ENCODE measurements around the gene CGNL1. TPM values are rescaled to one million over a fixed set of nuclear protein-coding genes. Genes with fewer than 3 reads are reported as not detected.

The CGNL1 gene
- total RNA-seq, 4 donors from 2014 or later: 40.7 to 74.4 (median 56.0) TPM

- peaks cover 20 to 24% of the 10 kb centered on the region in 2 donors for H3K36me3 ChIP-seq
- DNase-seq: no peak
- H3K27me3 ChIP-seq: no peaks in the 10 kb centered on the region
- no peak overlapping the region for H3K4me3 ChIP-seq (replicated peaks in 1 of 3)
- intact Hi-C loops (cut with DNase I): no loop called here
- 86 to 97% methylated on average over 8 of the region's 8 CpGs for WGBS, 2 donors
- no peaks in the 10 kb centered on the region for H3K4me1 ChIP-seq
- no peaks in the 10 kb centered on the region for H3K9me3 ChIP-seq
- TF ChIP-seq POLR2A (IDR thresholded peaks at IDR 0.05) (no peak), CTCF (IDR thresholded peaks at IDR 0.05) (no peak)
- H3K27ac ChIP-seq: no peak overlapping the region
Measured at GRCh38 chr15:57541271-57541670, 165.0 kb downstream of the CGNL1 start.

GRCh38 chr15:57541805-57542504 lies 165.7 kb downstream of the CGNL1 start:
- WGBS, 2 donors: 49 to 60% methylated on average over 7 of the region's 7 CpGs
- peak; percentile 39 to 82 (median 66) for TF ChIP-seq CTCF (IDR thresholded peaks at IDR 0.05)
- no peak for TF ChIP-seq POLR2A (IDR thresholded peaks at IDR 0.05)
- peak; percentile 69 to 79 for DNase-seq
- Histone ChIP-seq H3K27me3 (no peaks in the 10 kb centered on the region), H3K36me3 (peaks cover 21 to 30% of the 10 kb centered on the region in 2 donors), H3K27ac (peak overlapping the region in 1 of 3 donors; percentile 28), H3K4me3 (replicated peaks in 1 of 3) (no peak overlapping the region), H3K4me1 (no peaks in the 10 kb centered on the region), H3K9me3 (no peaks in the 10 kb centered on the region)
- intact Hi-C loops (cut with DNase I): no loop called here

- Histone ChIP-seq H3K4me1 (no peaks in the 10 kb centered on the region), H3K36me3 (peaks cover 26 to 35% of the 10 kb centered on the region in 2 donors), H3K9me3 (no peaks in the 10 kb centered on the region), H3K27ac (no peak overlapping the region), H3K4me3 (replicated peaks in 1 of 3) (no peak overlapping the region), H3K27me3 (no peaks in the 10 kb centered on the region)
- DNase-seq: no peak
- TF ChIP-seq POLR2A (IDR thresholded peaks at IDR 0.05) (no peak), CTCF (IDR thresholded peaks at IDR 0.05) (no peak)
- intact Hi-C loops (cut with DNase I): no loop called here
- WGBS, 2 donors: 49 to 56% methylated on average over 3 to 4 of the region's 4 CpGs
Measured at GRCh38 chr15:57542505-57542817, 166.2 kb downstream of the CGNL1 start.

- Histone ChIP-seq H3K4me1 (peaks cover 9 to 11% of the 10 kb centered on the region in 2 donors), H3K9me3 (no peaks in the 10 kb centered on the region), H3K4me3 (replicated peaks in 1 of 3) (no peak overlapping the region), H3K27ac (no peak overlapping the region), H3K36me3 (peaks cover 26 to 39% of the 10 kb centered on the region in 2 donors), H3K27me3 (no peaks in the 10 kb centered on the region)
- intact Hi-C loops (cut with DNase I): no loop called here
- TF ChIP-seq CTCF (IDR thresholded peaks at IDR 0.05) (no peak), POLR2A (IDR thresholded peaks at IDR 0.05) (no peak)
- no peak for DNase-seq
- 86 to 93% methylated on average over 11 of the region's 11 CpGs for WGBS, 2 donors
Measured at GRCh38 chr15:57544848-57545480, 168.7 kb downstream of the CGNL1 start.

- no peak for TF ChIP-seq POLR2A (IDR thresholded peaks at IDR 0.05)
- no peak for TF ChIP-seq CTCF (IDR thresholded peaks at IDR 0.05)
- DNase-seq: no peak
- no peaks in the 10 kb centered on the region for H3K27me3 ChIP-seq
- intact Hi-C loops (cut with DNase I): no loop called here
- H3K4me3 ChIP-seq (replicated peaks in 1 of 3): no peak overlapping the region
- 89% methylated on average over 8 of the region's 8 CpGs for WGBS, 2 donors
- peaks cover 18 to 22% of the 10 kb centered on the region in 2 donors for H3K4me1 ChIP-seq
- no peak overlapping the region for H3K27ac ChIP-seq
- H3K36me3 ChIP-seq: peaks cover 26 to 39% of the 10 kb centered on the region in 2 donors
- H3K9me3 ChIP-seq: no peaks in the 10 kb centered on the region
Measured at GRCh38 chr15:57545995-57546394, 169.7 kb downstream of the CGNL1 start.
